NCI-H2029 (cell line): ENCODE data around the gene WDR7.

ENCODE experiments used
- DNase-seq: peaks from one replicate; lab custom pipeline; 2025; lab: John Stamatoyannopoulos, UW

The WDR7 gene

DNA sequence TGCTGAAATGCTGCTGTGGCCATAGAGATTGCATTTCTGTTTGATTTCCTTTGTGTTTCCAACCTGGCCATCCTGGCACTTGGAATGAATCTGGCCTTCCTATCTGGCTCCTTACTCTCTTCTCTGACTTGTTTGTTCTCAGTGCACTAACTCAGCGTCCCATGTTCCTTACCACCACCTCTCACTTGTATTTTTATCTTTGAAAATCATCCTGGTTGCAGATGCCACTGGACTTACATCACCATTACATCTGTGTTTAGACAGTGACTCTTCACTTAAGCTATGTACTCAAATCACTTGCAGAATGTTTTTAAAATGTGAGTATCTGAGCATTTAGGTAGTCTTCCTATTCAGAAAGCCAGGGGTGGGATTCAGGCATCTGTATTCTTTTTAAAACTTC, 239.5 kb downstream of the WDR7 start:
- no peak for DNase-seq

- no peak for DNase-seq
Observed at GRCh38 chr18:56891116-56891515, 240.0 kb downstream of the WDR7 start.

DNA sequence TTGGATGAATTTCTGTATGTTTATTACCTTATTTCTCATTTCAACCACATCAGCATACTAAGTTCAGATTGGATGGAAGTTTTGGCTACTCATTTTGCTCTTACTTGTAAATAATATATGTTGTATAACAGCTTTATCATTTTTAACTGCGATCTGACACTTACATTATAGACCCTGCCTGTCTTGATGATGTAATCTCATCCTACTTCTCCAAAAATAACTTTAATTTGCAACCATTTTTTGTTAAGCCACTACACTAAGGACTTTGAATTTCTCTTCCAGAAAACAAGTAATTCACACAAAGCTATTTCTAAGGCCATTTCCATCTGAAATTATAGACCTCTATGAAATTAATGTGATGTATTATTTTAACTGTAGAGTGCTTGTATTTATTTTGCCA, 240.7 kb downstream of the WDR7 start:
- no peak for DNase-seq

DNA sequence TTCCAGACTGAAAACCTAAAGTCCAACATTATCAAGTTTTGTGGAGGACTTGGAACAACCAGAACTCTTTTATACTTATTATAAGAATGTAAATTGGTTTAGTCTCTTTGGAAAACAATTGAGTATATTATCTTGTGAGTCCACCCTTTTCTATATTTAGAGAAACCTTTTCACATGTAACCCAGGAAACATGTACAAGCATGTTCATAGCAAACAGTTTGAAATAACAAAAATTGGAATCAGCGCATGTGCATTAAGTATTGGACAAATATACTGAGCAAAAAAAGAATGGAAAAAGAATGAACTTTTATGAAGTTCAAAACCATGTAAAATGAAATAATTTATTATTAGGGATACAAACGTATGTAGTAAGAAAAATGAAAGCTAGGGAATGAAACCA, 246.0 kb downstream of the WDR7 start:
- DNase-seq = no peak

DNA sequence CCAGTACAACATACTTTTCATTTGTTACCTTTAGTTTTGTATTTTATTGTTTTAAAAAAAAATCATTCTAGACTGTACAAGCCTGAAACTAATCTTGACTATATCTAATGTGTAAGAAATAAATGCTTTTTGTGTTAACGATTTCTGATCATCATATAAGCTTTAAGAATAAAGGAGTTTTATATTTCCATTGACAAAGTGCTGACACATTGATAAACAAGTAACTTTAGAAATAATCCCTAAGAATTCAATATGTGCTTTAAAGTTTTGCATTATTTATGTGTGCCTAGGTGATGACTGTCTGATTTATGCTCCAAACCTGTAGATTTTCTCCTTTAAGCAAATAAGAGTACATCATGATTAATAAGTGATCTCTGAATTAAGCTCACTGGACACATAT, 248.5 kb downstream of the WDR7 start:
- DNase-seq = no peak

DNA sequence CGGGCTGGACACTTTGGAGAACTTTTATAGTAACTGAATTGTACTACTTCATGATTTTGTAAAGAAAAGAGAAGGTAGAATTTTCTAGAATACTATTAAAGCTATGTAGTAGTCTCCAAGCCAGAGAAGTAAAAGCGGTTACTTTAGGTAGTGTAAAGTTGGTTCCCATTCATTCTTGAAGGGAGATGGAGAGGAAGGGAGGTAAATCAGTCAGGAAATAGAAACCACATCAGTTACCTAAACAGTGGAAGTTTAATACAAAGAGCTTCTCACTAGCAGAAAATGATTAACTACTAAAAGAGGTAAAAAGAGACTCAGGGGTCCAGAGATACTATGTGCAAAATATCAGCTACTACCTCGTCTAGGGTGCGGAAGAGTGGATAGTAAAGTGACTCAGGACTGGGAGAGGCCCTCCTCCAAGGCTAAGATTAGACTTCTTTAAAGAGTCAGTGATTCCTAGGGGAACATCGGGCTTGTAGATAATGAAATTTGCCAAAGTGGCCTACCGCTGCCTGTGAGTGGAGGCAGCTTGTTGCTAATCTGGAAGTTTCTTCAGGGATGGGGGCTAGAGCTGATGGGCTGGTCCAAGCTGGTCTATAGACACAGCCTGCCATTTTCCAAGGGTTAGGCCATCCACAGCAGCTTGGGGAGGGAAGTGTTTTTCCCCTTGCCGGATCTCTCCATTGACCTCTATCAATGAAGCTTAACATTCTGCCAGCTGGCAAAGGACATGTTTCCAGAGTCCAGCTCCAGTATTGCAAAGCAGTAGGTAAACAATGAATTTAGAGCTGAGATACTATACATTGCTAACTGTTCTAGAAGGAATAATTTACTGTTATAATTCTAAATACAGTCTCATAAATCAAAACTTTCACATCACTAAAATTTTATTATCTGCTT, 249.3 kb downstream of the WDR7 start:
- DNase-seq = no peak

- no peak for DNase-seq
Observed at GRCh38 chr18:56901919-56902318, 250.8 kb downstream of the WDR7 start.

- no peak for DNase-seq
Observed at GRCh38 chr18:56902653-56903052, 251.5 kb downstream of the WDR7 start.

GRCh38 chr18:56903686-56904085, 252.5 kb downstream of the WDR7 start:
- DNase-seq = no peak

- DNase-seq = no peak
Observed at GRCh38 chr18:56907771-56908170, 256.6 kb downstream of the WDR7 start.

DNA sequence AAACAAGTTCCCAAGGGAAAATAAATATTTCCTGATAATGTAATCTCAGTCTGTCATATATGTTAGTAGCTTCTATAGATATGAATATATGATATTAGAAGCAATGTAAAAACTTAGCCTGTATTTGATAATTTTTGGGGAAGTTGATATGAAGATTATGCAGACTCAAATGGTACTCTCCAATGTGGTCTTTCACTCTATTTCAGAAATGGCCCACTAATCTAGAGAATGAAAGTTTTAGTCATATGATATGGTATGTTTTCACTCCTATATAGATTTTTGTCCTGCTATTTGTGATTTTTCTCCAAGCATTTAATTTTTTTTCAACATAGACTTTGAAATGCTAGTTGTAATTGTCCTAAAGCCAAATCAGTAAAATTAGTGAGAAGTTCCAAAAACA, 259.1 kb downstream of the WDR7 start:
- no peak for DNase-seq

GRCh38 chr18:56910967-56911366, 259.8 kb downstream of the WDR7 start:
- no peak for DNase-seq

- DNase-seq = no peak
Observed at GRCh38 chr18:56913941-56914340, 262.8 kb downstream of the WDR7 start.

GRCh38 chr18:56919190-56919589, 268.0 kb downstream of the WDR7 start:
- DNase-seq = no peak

GRCh38 chr18:56921896-56922480, 270.8 kb downstream of the WDR7 start:
- DNase-seq = no peak

DNA sequence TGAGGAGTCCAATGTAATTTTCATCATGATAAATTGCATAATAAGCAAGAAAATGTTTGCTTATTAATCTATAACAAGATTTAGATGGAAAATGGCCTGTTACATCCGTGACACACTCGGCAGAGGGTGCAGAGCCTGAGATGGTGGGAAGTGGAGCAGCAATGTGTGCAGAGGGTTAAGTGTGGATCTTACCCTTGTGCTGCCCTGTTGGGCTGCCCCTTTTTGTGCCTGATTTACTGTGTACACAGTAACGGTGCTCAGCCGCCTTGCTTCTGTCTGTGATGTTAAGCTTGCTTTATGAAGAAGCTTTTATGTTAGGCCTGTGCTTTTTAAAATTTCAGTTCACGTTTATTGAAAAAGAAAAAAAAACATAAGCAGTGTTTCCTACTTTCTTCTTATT, 275.6 kb downstream of the WDR7 start:
- DNase-seq = no peak

- no peak for DNase-seq
Observed at GRCh38 chr18:56927786-56928185, 276.6 kb downstream of the WDR7 start.

- no peak for DNase-seq
Observed at GRCh38 chr18:56929886-56930285, 278.7 kb downstream of the WDR7 start.

DNA sequence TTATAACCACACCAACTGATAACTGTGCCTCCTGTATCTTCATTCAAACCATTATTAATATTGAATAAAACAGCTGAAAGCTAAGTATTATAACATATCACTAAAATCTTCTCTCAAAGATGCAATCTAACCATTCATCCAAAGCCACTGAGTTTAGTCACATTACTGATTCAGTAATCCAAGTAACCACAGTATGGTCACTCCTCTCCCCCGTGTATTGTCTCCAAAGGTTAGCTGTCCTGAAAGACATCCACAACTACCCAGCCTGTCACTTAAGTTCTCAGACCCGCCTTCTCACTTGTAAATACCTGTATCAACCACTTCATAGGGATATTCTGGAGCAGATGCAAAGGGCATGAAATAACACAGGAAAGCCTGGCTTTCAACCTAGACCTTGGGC, 282.3 kb downstream of the WDR7 start:
- no peak for DNase-seq

DNA sequence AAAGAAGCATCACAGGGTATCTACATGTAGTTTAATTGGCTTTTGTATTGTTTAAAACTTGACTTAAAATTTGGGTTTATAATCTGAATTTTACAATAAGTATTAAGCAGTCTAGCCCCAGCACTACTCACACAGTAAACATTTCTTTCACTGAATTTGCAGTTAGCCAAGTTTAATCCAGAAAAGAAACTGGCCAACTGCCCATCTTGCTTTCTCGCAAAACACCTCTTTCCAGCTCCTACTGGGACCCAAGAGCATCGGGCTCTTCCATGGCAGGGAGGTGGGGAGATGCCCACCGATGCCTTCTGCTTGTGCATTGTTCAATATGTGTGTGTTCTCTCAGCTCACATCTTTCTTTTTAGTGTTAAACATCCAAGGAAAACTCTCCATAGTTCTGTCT, 283.0 kb downstream of the WDR7 start:
- DNase-seq = no peak

DNA sequence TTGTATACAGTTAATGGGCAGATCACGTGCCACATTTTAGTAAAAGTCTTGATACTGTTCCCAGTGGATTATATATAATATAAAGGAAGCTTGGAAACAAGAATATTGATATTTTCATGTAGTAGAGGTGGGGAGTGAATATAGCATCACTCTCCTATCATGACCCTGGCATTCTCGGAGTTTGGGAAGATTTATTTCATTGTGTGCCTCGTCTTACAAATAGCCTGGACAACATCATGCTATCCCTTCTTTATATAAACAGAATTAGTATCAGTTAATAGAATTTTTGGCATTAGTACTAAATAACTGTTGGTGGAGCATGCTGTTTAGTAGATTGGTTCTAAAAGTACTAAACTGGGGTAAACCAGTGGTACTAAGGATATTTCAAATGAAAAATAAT, 283.7 kb downstream of the WDR7 start:
- DNase-seq = no peak

DNA sequence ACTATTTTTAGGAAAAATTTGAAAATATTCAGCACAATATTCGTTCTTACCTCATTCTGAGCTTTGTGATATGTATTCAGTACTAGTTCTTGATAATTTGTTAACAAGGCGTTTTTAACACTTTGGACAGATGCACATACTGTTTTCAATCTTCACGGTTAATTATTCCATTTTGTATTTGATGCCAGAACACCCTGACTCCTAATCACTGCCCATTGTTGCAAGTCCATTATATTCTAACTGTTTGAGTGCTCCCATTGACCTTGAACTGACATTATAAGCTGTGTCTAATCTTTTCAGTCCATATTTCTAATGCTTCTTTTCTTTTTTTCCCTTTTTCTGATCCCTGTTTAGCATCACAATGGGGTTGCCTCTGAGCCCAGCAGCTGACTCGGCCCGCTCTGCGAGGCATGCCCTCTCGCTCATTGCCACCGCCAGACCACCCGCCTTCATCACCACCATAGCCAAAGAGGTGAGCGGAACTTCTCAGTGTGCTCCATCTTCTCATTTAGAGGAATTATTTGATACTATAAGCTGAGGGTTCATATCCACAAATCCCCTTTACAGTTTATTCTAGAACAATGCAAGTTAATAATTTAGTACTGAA, 284.4 kb downstream of the WDR7 start:
- no peak for DNase-seq

GRCh38 chr18:56936457-56936856, 285.3 kb downstream of the WDR7 start:
- DNase-seq = no peak
